ENCODE data around the gene NCS1. TPM values are rescaled to one million over a fixed set of nuclear protein-coding genes. Genes with fewer than 3 reads are reported as not detected.

NCS1 gene
- total RNA-seq, 1 experiment from 2014 or later: 58.6 TPM

DNA sequence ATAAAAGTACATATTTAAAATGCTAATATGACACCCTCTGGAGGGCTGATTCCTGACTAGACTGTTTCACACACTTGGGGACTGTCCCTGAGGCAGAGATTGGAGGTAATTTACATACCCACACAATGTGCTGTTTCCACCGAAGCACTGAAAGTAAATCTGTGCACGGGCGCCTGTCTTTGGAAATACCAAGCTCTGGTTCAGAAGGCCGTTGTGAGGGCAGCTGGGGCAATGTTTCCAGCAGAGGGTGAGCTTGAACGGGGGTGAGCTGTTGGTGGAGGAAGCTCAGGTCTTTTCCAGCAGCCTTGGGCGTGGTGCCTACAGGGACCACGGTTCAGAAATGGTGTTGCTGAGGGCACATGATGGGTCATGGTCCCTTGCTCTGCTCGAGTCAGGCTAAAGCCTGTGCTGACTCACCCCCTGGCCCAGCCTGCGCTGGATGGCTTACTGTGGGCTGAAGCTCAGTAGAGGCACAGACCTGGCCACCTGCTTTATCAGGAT lies 67.6 kb downstream of the NCS1 start:
- no peak overlapping the region for H3K27ac ChIP-seq (ENCODE audit: low read depth, low read length, poor library complexity, severe bottlenecking)
- no peak overlapping the region for H3K4me3 ChIP-seq (ENCODE audit: low read depth, low read length, poor library complexity, severe bottlenecking)
- TF ChIP-seq, protein P1, sequence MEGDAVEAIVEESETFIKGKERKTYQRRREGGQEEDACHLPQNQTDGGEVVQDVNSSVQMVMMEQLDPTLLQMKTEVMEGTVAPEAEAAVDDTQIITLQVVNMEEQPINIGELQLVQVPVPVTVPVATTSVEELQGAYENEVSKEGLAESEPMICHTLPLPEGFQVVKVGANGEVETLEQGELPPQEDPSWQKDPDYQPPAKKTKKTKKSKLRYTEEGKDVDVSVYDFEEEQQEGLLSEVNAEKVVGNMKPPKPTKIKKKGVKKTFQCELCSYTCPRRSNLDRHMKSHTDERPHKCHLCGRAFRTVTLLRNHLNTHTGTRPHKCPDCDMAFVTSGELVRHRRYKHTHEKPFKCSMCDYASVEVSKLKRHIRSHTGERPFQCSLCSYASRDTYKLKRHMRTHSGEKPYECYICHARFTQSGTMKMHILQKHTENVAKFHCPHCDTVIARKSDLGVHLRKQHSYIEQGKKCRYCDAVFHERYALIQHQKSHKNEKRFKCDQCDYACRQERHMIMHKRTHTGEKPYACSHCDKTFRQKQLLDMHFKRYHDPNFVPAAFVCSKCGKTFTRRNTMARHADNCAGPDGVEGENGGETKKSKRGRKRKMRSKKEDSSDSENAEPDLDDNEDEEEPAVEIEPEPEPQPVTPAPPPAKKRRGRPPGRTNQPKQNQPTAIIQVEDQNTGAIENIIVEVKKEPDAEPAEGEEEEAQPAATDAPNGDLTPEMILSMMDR (conservative IDR thresholded peaks at IDR 0.05; ENCODE audit: low read depth, low read length): no peak
- TF ChIP-seq EZH2 (IDR thresholded peaks at IDR 0.05; ENCODE audit: borderline replicate concordance, low read depth, low read length, poor library complexity, severe bottlenecking): no peak
- ChIA-PET CTCF (no interaction called here), POLR2A (ENCODE audit: low non-redundant PET) (no interaction called here)
- intact Hi-C loops (cut with micrococcal nuclease; ENCODE audit: unreplicated experiment): no loop called here
- no peaks in the 10 kb centered on the region for H3K36me3 ChIP-seq (ENCODE audit: insufficient read depth, low read length, poor library complexity, severe bottlenecking)
- DNase-seq (ENCODE audit: low spot score): no peak
- no TSS peak for BruUV-seq (replicated peaks)
- no peaks in the 10 kb centered on the region for H3K27me3 ChIP-seq (replicated peaks; ENCODE audit: insufficient read depth, low read depth, low read length, poor library complexity)
- H3K9me3 ChIP-seq (ENCODE audit: low read depth, low read length, poor library complexity, severe bottlenecking): no peaks in the 10 kb centered on the region
- peaks cover 3% of the 10 kb centered on the region for H3K4me1 ChIP-seq (ENCODE audit: insufficient read depth, low read length, poor library complexity, severe bottlenecking)

DNA sequence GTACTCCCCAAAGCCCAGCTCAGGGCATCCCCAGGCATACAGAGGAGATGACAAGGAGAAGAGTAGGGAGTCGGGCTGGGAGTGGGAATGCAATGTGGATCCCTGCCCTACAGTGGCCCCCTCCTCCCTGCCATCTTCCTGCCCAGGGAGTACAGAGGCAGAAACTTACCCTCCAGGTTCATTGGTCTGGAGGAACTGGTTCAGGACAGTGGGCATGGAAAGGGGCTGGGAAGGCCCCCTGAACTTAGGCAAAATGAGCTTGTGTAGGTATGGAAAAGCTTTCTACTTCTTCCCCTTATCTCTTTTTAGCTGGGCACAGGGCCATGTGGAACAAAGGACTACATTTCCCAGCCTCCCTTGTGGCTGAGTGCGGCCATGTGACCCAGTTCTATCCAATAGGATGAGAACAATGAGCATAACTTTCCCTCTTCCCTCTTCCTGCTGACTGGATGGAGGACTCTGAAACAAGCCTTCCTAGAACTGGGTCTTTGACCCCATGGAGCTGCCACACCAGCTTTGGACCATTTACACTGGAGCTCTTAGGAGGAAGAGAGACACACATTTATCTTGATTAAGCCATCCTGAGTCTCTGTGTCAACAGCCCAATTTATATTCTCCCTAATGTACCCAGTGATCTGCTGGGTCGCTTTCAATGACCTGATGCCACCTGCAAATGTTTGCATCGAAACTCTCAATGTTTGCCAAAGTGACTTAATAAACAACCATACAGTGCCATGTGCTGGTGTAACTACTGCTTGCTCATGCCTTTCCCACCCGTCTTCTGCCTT lies 68.4 kb downstream of the NCS1 start:
- Histone ChIP-seq H3K4me3 (ENCODE audit: low read depth, low read length, poor library complexity, severe bottlenecking) (no peak overlapping the region), H3K27me3 (replicated peaks; ENCODE audit: insufficient read depth, low read depth, low read length, poor library complexity) (no peaks in the 10 kb centered on the region), H3K27ac (ENCODE audit: low read depth, low read length, poor library complexity, severe bottlenecking) (no peak overlapping the region), H3K4me1 (ENCODE audit: insufficient read depth, low read length, poor library complexity, severe bottlenecking) (peaks cover 3% of the 10 kb centered on the region), H3K36me3 (ENCODE audit: insufficient read depth, low read length, poor library complexity, severe bottlenecking) (no peaks in the 10 kb centered on the region), H3K9me3 (ENCODE audit: low read depth, low read length, poor library complexity, severe bottlenecking) (no peaks in the 10 kb centered on the region)
- no peak for TF ChIP-seq EZH2 (IDR thresholded peaks at IDR 0.05; ENCODE audit: borderline replicate concordance, low read depth, low read length, poor library complexity, severe bottlenecking)
- TF ChIP-seq, protein P1 (conservative IDR thresholded peaks at IDR 0.05; ENCODE audit: low read depth, low read length): no peak
- peak; percentile 84 for DNase-seq (ENCODE audit: low spot score)
- intact Hi-C loops (cut with micrococcal nuclease; ENCODE audit: unreplicated experiment): no loop called here
- BruUV-seq (replicated peaks): no TSS peak
- CTCF ChIA-PET: interaction anchor here (0.7 kb wide), 1 partner anchor 129 kb away, joined by 4 read pairs; no protein-coding TSS in a partner anchor
- POLR2A ChIA-PET (ENCODE audit: low non-redundant PET): no interaction called here

DNA sequence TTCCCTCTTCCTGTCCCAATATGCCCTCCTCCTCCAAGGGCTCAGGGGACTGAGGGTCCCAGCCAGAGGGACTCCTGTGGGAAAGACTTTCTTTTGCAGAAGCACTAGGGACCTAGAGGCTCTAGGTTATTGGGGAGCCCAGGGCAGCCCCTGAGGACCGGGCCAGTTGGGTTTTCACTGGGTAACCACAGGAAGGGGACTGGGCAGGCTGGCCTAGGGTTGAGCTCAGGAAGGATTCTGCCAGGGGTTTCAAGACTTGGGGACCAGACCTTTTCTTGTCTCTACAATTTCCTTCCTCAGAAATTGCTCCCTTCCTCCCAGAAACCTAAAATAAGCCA lies 69.0 kb downstream of the NCS1 start:
- POLR2A ChIA-PET (ENCODE audit: low non-redundant PET): no interaction called here
- DNase-seq (ENCODE audit: low spot score): no peak

More for the DNA sequence above, 69.0 kb downstream of the NCS1 start:
- no peak overlapping the region for H3K4me3 ChIP-seq (ENCODE audit: low read depth, low read length, poor library complexity, severe bottlenecking)
- H3K4me1 ChIP-seq (ENCODE audit: insufficient read depth, low read length, poor library complexity, severe bottlenecking): peaks cover 2% of the 10 kb centered on the region
- H3K9me3 ChIP-seq (ENCODE audit: low read depth, low read length, poor library complexity, severe bottlenecking): no peaks in the 10 kb centered on the region
- intact Hi-C loops (cut with micrococcal nuclease; ENCODE audit: unreplicated experiment): no loop called here
- BruUV-seq (replicated peaks): no TSS peak
- CTCF ChIA-PET: interaction anchor here (0.6 to 0.7 kb wide), 2 partner anchors 86 to 669 kb away, joined by 3 read pairs; no protein-coding TSS in a partner anchor
- no peaks in the 10 kb centered on the region for H3K36me3 ChIP-seq (ENCODE audit: insufficient read depth, low read length, poor library complexity, severe bottlenecking)
- no peak overlapping the region for H3K27ac ChIP-seq (ENCODE audit: low read depth, low read length, poor library complexity, severe bottlenecking)
- TF ChIP-seq, protein P1 (conservative IDR thresholded peaks at IDR 0.05; ENCODE audit: low read depth, low read length): no peak
- no peak for TF ChIP-seq EZH2 (IDR thresholded peaks at IDR 0.05; ENCODE audit: borderline replicate concordance, low read depth, low read length, poor library complexity, severe bottlenecking)
- no peaks in the 10 kb centered on the region for H3K27me3 ChIP-seq (replicated peaks; ENCODE audit: insufficient read depth, low read depth, low read length, poor library complexity)
